Effector memory CD4-positive, alpha-beta T cell (primary cell): ENCODE results near the gene CAMP.

Experiments used
- DNase-seq, 3 donors: peaks; one replicate each; pipeline ENCODE4 v3.0.0-alpha.2; 2020
- H3K27ac ChIP-seq: 2 replicates; pipeline ENCODE4 v1.7.0; 2013; ENCODE audit warnings: mild to moderate bottlenecking, low read length, moderate library complexity; ENCODE audit not compliant: insufficient read depth, poor library complexity, severe bottlenecking
- H3K27me3 ChIP-seq: replicated peaks from 2 replicates; pipeline ENCODE4 v1.7.0; 2013; ENCODE audit warnings: mild to moderate bottlenecking, low read length; ENCODE audit not compliant: insufficient read depth, control insufficient read depth, poor library complexity, severe bottlenecking
- H3K36me3 ChIP-seq: 2 replicates; pipeline ENCODE4 v1.7.0; 2013; ENCODE audit warnings: mild to moderate bottlenecking, low read length, moderate library complexity; ENCODE audit not compliant: control insufficient read depth, insufficient read depth
- H3K4me1 ChIP-seq: 2 replicates; pipeline ENCODE4 v1.7.0; 2013; ENCODE audit warnings: low read length, mild to moderate bottlenecking; ENCODE audit not compliant: control insufficient read depth, insufficient read depth, poor library complexity, severe bottlenecking
- H3K4me3 ChIP-seq: 2 replicates; pipeline ENCODE4 v1.7.0; 2013; ENCODE audit warnings: low read length, low read depth, mild to moderate bottlenecking; ENCODE audit not compliant: insufficient read depth, poor library complexity, severe bottlenecking
- H3K9me3 ChIP-seq: 2 replicates; pipeline ENCODE4 v1.7.0; 2013; ENCODE audit warnings: mild to moderate bottlenecking, low read length, moderate library complexity; ENCODE audit not compliant: control insufficient read depth

CAMP gene

GRCh38 chr3:48271763-48272498 lies 48.6 kb downstream of the CAMP start:
- no peaks in the 10 kb centered on the region for H3K27me3 ChIP-seq
- no peaks in the 10 kb centered on the region for H3K36me3 ChIP-seq
- no peak overlapping the region for H3K27ac ChIP-seq
- no peaks in the 10 kb centered on the region for H3K9me3 ChIP-seq
- no peak for DNase-seq
- H3K4me1 ChIP-seq, result peaks cover 18% of the 10 kb centered on the region
- H3K4me3 ChIP-seq, result no peak overlapping the region

GRCh38 chr3:48273594-48274211 lies 50.4 kb downstream of the CAMP start:
- Histone ChIP-seq H3K27me3 (no peaks in the 10 kb centered on the region), H3K27ac (no peak overlapping the region), H3K4me3 (no peak overlapping the region), H3K36me3 (no peaks in the 10 kb centered on the region), H3K4me1 (peaks cover 8% of the 10 kb centered on the region), H3K9me3 (no peaks in the 10 kb centered on the region)
- peak; percentile 18 to 42 (median 22) for DNase-seq

GRCh38 chr3:48274452-48274851 lies 51.2 kb downstream of the CAMP start:
- Histone ChIP-seq H3K4me3 (no peak overlapping the region), H3K36me3 (no peaks in the 10 kb centered on the region), H3K9me3 (no peaks in the 10 kb centered on the region), H3K27me3 (no peaks in the 10 kb centered on the region), H3K4me1 (peaks cover under 1% of the 10 kb centered on the region), H3K27ac (no peak overlapping the region)
- DNase-seq, result no peak
